ENCODE measurements around the gene ANKRD24. TPM values are rescaled to one million over a fixed set of nuclear protein-coding genes. Genes with fewer than 3 reads are reported as not detected.

The ANKRD24 gene
- total RNA-seq, 1 experiment from 2014 or later = 10.9 TPM

- ChIA-PET POLR2A (ENCODE audit: low non-redundant PET) (no interaction called here), CTCF (no interaction called here)
- TF ChIP-seq EZH2 (IDR thresholded peaks at IDR 0.05; ENCODE audit: borderline replicate concordance, low read depth, low read length, poor library complexity, severe bottlenecking) (no peak), CTCF (conservative IDR thresholded peaks at IDR 0.05; ENCODE audit: low read depth, low read length) (no peak)
- intact Hi-C loops (cut with micrococcal nuclease; ENCODE audit: unreplicated experiment) = no loop called here
- Histone ChIP-seq H3K27me3 (replicated peaks; ENCODE audit: insufficient read depth, low read depth, low read length, poor library complexity) (no peaks in the 10 kb centered on the region), H3K4me1 (ENCODE audit: insufficient read depth, low read length, poor library complexity, severe bottlenecking) (peaks cover 8% of the 10 kb centered on the region), H3K36me3 (ENCODE audit: insufficient read depth, low read length, poor library complexity, severe bottlenecking) (no peaks in the 10 kb centered on the region), H3K4me3 (ENCODE audit: low read depth, low read length, poor library complexity, severe bottlenecking) (peak overlapping the region; percentile 63), H3K9me3 (ENCODE audit: low read depth, low read length, poor library complexity, severe bottlenecking) (no peaks in the 10 kb centered on the region), H3K27ac (ENCODE audit: low read depth, low read length, poor library complexity, severe bottlenecking) (no peak overlapping the region)
- DNase-seq (ENCODE audit: low spot score) = no peak
- BruUV-seq (replicated peaks) = no TSS peak
Measured at GRCh38 chr19:4184718-4185352, 2.3 kb downstream of the ANKRD24 start.

GRCh38 chr19:4185413-4186086 lies 3.1 kb downstream of the ANKRD24 start:
- ChIA-PET CTCF (no interaction called here), POLR2A (ENCODE audit: low non-redundant PET) (no interaction called here)
- intact Hi-C loops (cut with micrococcal nuclease; ENCODE audit: unreplicated experiment) = no loop called here
- H3K4me1 ChIP-seq (ENCODE audit: insufficient read depth, low read length, poor library complexity, severe bottlenecking) = peaks cover 8% of the 10 kb centered on the region
- DNase-seq (ENCODE audit: low spot score) = no peak
- no peaks in the 10 kb centered on the region for H3K9me3 ChIP-seq (ENCODE audit: low read depth, low read length, poor library complexity, severe bottlenecking)
- TF ChIP-seq EZH2 (IDR thresholded peaks at IDR 0.05; ENCODE audit: borderline replicate concordance, low read depth, low read length, poor library complexity, severe bottlenecking) (no peak), CTCF (conservative IDR thresholded peaks at IDR 0.05; ENCODE audit: low read depth, low read length) (no peak)
- H3K27ac ChIP-seq (ENCODE audit: low read depth, low read length, poor library complexity, severe bottlenecking) = no peak overlapping the region
- no peaks in the 10 kb centered on the region for H3K36me3 ChIP-seq (ENCODE audit: insufficient read depth, low read length, poor library complexity, severe bottlenecking)
- no TSS peak for BruUV-seq (replicated peaks)
- no peaks in the 10 kb centered on the region for H3K27me3 ChIP-seq (replicated peaks; ENCODE audit: insufficient read depth, low read depth, low read length, poor library complexity)
- no peak overlapping the region for H3K4me3 ChIP-seq (ENCODE audit: low read depth, low read length, poor library complexity, severe bottlenecking)

- no TSS peak for BruUV-seq (replicated peaks)
- intact Hi-C loops (cut with micrococcal nuclease; ENCODE audit: unreplicated experiment) = no loop called here
- peak; percentile 88 for DNase-seq (ENCODE audit: low spot score)
- TF ChIP-seq CTCF (conservative IDR thresholded peaks at IDR 0.05; ENCODE audit: low read depth, low read length) (peak; percentile 94), EZH2 (IDR thresholded peaks at IDR 0.05; ENCODE audit: borderline replicate concordance, low read depth, low read length, poor library complexity, severe bottlenecking) (no peak)
- Histone ChIP-seq H3K4me3 (ENCODE audit: low read depth, low read length, poor library complexity, severe bottlenecking) (no peak overlapping the region), H3K9me3 (ENCODE audit: low read depth, low read length, poor library complexity, severe bottlenecking) (no peaks in the 10 kb centered on the region), H3K27ac (ENCODE audit: low read depth, low read length, poor library complexity, severe bottlenecking) (no peak overlapping the region), H3K27me3 (replicated peaks; ENCODE audit: insufficient read depth, low read depth, low read length, poor library complexity) (no peaks in the 10 kb centered on the region), H3K36me3 (ENCODE audit: insufficient read depth, low read length, poor library complexity, severe bottlenecking) (no peaks in the 10 kb centered on the region), H3K4me1 (ENCODE audit: insufficient read depth, low read length, poor library complexity, severe bottlenecking) (peaks cover 8% of the 10 kb centered on the region)
- CTCF ChIA-PET = interaction anchor here (1.0 kb wide), 1 partner anchor 15 kb away, joined by 7 read pairs; no protein-coding TSS in a partner anchor
- POLR2A ChIA-PET (ENCODE audit: low non-redundant PET) = interaction anchor here (0.6 kb wide), 1 partner anchor 22 kb away, joined by 6 read pairs; no protein-coding TSS in a partner anchor
Measured at GRCh38 chr19:4186087-4186993, 3.9 kb downstream of the ANKRD24 start.

Measured in A673 (cell line).